Common myeloid progenitor, CD34-positive (primary cell): ENCODE data around the gene TRIM37.

Experiments
- CTCF ChIA-PET: fragments of 350-600 bp; sonication (Branson Sonifier 250); formaldehyde crosslinking; loops from one replicate; lab custom pipeline; 2021; ENCODE audit warnings: antibody characterized with exemption; lab: Charles Lee
- POLR2A ChIA-PET: fragments of 350-600 bp; sonication (Branson Sonifier 250); formaldehyde crosslinking; loops from one replicate; lab custom pipeline; 2021; ENCODE audit warnings: antibody characterized with exemption; lab: Charles Lee
- DNase-seq, 3 donors: peaks; one replicate each; pipeline versions ENCODE4 v3.0.0 to v3.0.0-alpha.2; 2013
- H3K27ac ChIP-seq, 2 experiments: 1 replicate in 1 of 2; 2 replicates in 1 of 2; pipeline ENCODE4 v1.7.0; 2013; ENCODE audit warnings: inconsistent platforms in 2 of 2, low read length in 2 of 2, mild to moderate bottlenecking in 2 of 2, low read depth in 1 of 2, moderate library complexity in 1 of 2; ENCODE audit not compliant: severe bottlenecking in 2 of 2, insufficient read depth in 1 of 2, poor library complexity in 1 of 2
- H3K27me3 ChIP-seq, 5 experiments: replicated peaks in 2 of 5; 1 replicate in 3 of 5; 2 replicates in 2 of 5; pipeline versions ENCODE4 v1.6.1 to v1.7.0; 2013; ENCODE audit warnings: low read length in 4 of 5, mild to moderate bottlenecking in 2 of 5, moderate library complexity in 2 of 5, inconsistent platforms in 1 of 5; ENCODE audit not compliant: insufficient read depth in 5 of 5, control insufficient read depth in 4 of 5
- H3K36me3 ChIP-seq, 4 experiments: 1 replicate in 2 of 4; 2 replicates in 2 of 4; pipeline versions ENCODE4 v1.6.1 to v1.7.0; 2013; ENCODE audit warnings: low read length in 3 of 4, control low read depth in 1 of 4, mild to moderate bottlenecking in 1 of 4; ENCODE audit not compliant: control insufficient read depth in 4 of 4, insufficient read depth in 4 of 4
- H3K4me1 ChIP-seq, 4 experiments: 1 replicate in 3 of 4; 2 replicates in 1 of 4; pipeline versions ENCODE4 v1.6.1 to v1.7.1; 2013; ENCODE audit warnings: low read length in 3 of 4, mild to moderate bottlenecking in 3 of 4, control low read depth in 1 of 4, inconsistent platforms in 1 of 4, moderate library complexity in 1 of 4; ENCODE audit not compliant: control insufficient read depth in 4 of 4, insufficient read depth in 4 of 4; ENCODE audit errors: control extremely low read depth in 1 of 4
- H3K4me3 ChIP-seq, 7 experiments: 1 replicate in 4 of 7; 2 replicates in 3 of 7; pipeline versions ENCODE4 v1.5.1 to v1.7.0; 2013; ENCODE audit warnings: mild to moderate bottlenecking in 7 of 7, low read length in 6 of 7, moderate library complexity in 6 of 7, inconsistent platforms in 2 of 7, low read depth in 2 of 7, control low read depth in 1 of 7; ENCODE audit not compliant: insufficient read depth in 4 of 7, control insufficient read depth in 1 of 7; ENCODE audit errors: extremely low read depth in 1 of 7
- H3K9me3 ChIP-seq, 5 experiments: 1 replicate in 4 of 5; 2 replicates in 1 of 5; pipeline versions ENCODE4 v1.6.1 to v1.7.1; 2013; ENCODE audit warnings: low read length in 4 of 5, mild to moderate bottlenecking in 2 of 5, inconsistent platforms in 1 of 5, low read depth in 1 of 5, moderate library complexity in 1 of 5; ENCODE audit not compliant: control insufficient read depth in 4 of 5, insufficient read depth in 2 of 5; ENCODE audit errors: control extremely low read depth in 1 of 5
- WGBS: methylation state at CpG from one replicate; pipeline ENCODE4 v1.1.5; 2013; ENCODE audit not compliant: insufficient coverage; 5-methylcytosine and 5-hydroxymethylcytosine counted together

Gene TRIM37

DNA sequence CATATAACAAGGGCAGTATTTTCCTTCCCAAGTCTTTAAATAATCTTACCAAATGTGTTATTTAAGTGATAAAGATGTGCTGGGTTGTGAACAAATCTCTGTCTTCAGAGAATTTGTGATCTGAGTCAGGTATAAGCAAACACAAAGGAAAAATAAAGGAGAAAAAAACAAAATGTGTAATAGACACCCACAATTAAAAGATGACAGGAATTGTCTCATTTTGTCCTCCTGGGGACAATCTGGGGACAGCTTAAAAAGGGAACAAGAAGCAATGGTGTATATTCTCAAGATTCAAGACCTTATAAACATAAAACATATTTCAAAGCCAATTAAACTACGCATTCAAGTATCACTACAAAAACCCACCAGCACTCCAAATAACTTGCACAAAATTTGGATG is 107.2 kb downstream of the TRIM37 start:
- 100% methylated on average over 1 of the region's 1 CpG for WGBS
- Histone ChIP-seq H3K36me3 (peaks cover 3 to 32% (median 8%) of the 10 kb centered on the region in 4 experiments), H3K27me3 (no peaks in the 10 kb centered on the region), H3K4me1 (peaks cover 0 to 19% (median 13%) of the 10 kb centered on the region in 4 experiments), H3K4me3 (no peak overlapping the region), H3K9me3 (no peaks in the 10 kb centered on the region), H3K27ac (no peak overlapping the region)
- ChIA-PET POLR2A (no interaction called here), CTCF (interaction anchor here (0.8 kb wide), 1 partner anchor 272 kb away, joined by 3 read pairs; no protein-coding TSS in a partner anchor)
- DNase-seq: no peak

DNA sequence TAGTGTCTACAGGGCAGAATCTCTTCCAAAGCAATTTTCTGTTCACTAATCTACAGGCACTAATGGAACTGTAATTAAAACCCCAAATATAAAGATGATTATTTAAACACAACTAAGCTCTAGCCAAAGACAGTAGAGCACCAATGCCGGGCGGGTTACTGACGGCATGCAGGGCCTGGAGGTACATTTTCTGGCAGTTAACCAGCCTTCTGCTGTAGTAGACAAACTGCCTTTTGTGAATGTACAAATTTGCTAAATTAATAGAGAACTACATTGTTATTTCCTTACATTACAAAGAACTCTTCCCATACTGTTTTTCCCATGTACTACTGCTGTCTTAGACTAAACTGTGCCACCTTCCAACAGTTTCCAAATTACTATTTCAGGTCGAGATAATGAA is 107.8 kb downstream of the TRIM37 start:
- no peak overlapping the region for H3K4me3 ChIP-seq
- ChIA-PET CTCF (interaction anchor here (0.8 kb wide), 1 partner anchor 272 kb away, joined by 3 read pairs; no protein-coding TSS in a partner anchor), POLR2A (no interaction called here)
- no peak overlapping the region for H3K27ac ChIP-seq
- H3K36me3 ChIP-seq: peaks cover 3 to 32% (median 8%) of the 10 kb centered on the region in 4 experiments
- no CpG with 5 or more reads among the region's 4 CpGs for WGBS
- H3K9me3 ChIP-seq: no peaks in the 10 kb centered on the region
- DNase-seq: no peak
- peaks cover 0 to 15% (median 11%) of the 10 kb centered on the region in 4 experiments for H3K4me1 ChIP-seq
- H3K27me3 ChIP-seq: no peaks in the 10 kb centered on the region

DNA sequence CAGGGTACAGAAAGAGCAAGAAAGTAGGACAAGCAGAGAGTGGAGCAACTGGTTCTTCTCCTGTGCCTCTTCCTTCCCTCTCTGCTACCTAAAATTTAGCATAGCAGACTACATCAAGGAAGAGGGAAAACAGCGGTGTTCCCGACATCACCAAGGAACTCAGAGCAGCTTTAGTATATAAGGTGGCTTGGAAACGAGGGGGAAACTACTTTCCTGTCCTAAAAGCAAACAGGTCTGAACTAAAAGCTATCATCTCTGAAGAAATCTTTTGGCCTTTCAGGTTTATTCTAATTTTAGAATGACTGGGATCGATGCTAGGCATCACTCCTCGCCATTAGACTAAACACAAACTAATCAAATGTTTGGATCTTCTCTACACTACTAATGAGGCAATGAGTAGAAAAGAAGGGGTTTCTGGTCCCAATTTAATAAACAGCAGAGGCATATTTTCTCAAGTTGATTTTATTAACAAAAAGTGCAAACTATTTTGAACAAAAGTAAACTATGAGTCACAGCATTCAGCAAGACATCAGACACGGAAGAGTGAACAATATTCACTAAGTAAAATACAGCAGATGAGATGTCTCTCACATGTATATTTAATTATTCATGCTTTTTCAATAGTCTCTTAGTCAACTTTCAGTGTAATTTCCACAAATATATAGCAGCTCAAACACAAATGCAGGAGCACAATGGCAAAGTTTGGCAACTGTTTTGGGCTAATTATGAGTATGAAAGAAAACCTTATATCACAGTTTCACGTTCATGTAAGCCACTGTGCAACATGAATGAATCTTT is 108.7 kb downstream of the TRIM37 start:
- 100% methylated on average over 2 of the region's 7 CpGs for WGBS
- H3K9me3 ChIP-seq: no peaks in the 10 kb centered on the region
- POLR2A ChIA-PET: no interaction called here
- peaks cover 0 to 13% (median 9%) of the 10 kb centered on the region in 4 experiments for H3K4me1 ChIP-seq
- CTCF ChIA-PET: no interaction called here
- peak overlapping the region in 1 of 2 experiments; percentile 34 for H3K27ac ChIP-seq
- no peak for DNase-seq
- no peaks in the 10 kb centered on the region for H3K27me3 ChIP-seq
- peaks cover 3 to 32% (median 8%) of the 10 kb centered on the region in 4 experiments for H3K36me3 ChIP-seq
- no peak overlapping the region for H3K4me3 ChIP-seq

DNA sequence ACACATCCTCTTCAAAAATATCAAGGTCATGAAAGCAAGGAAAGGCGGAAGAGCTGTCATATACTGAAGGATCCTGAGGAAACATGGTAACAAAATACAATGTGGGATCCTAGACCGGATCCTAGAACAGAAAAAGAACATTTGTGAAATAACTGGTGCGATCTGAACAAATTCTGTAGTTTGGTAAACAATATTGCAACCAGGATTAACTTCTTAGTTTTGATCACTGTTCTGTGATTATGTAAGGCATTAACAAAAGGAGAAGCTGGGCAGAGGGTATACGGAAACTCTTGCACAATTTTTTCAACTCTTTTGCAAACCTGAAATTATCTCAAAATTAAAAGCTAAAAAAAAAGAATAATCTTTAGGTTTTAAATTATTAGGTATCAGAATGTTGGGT is 109.7 kb downstream of the TRIM37 start:
- H3K27me3 ChIP-seq: no peaks in the 10 kb centered on the region
- CTCF ChIA-PET: no interaction called here
- peak in 2 of 3 donors; percentile 20 to 33 for DNase-seq
- WGBS: 100% methylated on average over 3 of the region's 4 CpGs
- no peaks in the 10 kb centered on the region for H3K9me3 ChIP-seq
- peaks cover 3 to 32% (median 10%) of the 10 kb centered on the region in 4 experiments for H3K36me3 ChIP-seq
- peaks cover 0 to 4% (median 1%) of the 10 kb centered on the region in 4 experiments for H3K4me1 ChIP-seq
- POLR2A ChIA-PET: no interaction called here
- H3K4me3 ChIP-seq: no peak overlapping the region
- peak overlapping the region in 1 of 2 experiments; percentile 34 for H3K27ac ChIP-seq

DNA sequence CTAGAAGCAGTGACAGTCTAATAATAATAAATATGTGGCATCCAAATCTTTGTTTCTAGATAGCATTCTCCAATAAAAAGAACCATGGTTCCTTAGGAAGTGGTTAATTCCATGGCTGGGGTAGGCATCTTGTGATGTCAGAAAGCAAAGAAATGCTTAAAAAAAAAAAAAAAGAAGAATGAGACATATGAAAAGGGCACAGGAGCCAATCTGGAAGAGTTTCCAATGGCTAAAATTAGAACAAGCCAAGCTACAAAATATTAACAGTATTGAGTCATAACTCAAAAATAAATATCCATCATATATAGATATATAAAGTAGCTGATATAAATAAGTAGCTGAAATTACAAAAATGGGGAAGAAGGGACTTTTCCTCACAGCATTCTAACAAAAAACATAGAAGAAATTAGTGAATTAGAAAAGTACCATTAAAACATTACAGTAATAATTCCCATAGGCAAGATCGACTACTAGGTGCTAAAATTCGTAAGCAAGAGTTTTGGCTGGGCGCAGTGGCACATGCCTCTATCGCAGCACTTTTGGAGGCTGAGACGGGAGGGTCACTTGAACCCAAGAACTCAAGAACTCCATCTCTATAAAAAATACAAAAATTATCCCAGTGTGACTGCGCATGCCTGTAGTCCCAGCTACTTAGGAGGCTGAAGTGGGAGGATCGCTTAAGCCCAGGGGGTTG is 111.3 kb downstream of the TRIM37 start:
- H3K27ac ChIP-seq: no peak overlapping the region
- H3K9me3 ChIP-seq: no peaks in the 10 kb centered on the region
- H3K4me1 ChIP-seq: peaks cover 0 to 4% (median 1%) of the 10 kb centered on the region in 4 experiments
- POLR2A ChIA-PET: interaction anchor here (0.6 kb wide), 2 partner anchors 72 to 347 kb away, joined by 3 to 6 read pairs; no protein-coding TSS in a partner anchor
- peaks cover 3 to 30% (median 8%) of the 10 kb centered on the region in 4 experiments for H3K36me3 ChIP-seq
- no peak overlapping the region for H3K4me3 ChIP-seq
- no peak for DNase-seq
- no peaks in the 10 kb centered on the region for H3K27me3 ChIP-seq
- CTCF ChIA-PET: interaction anchor here (2.9 kb wide), 1 partner anchor 10 kb away, joined by 9 read pairs; no protein-coding TSS in a partner anchor
- WGBS: no CpG with 5 or more reads among the region's 7 CpGs

DNA sequence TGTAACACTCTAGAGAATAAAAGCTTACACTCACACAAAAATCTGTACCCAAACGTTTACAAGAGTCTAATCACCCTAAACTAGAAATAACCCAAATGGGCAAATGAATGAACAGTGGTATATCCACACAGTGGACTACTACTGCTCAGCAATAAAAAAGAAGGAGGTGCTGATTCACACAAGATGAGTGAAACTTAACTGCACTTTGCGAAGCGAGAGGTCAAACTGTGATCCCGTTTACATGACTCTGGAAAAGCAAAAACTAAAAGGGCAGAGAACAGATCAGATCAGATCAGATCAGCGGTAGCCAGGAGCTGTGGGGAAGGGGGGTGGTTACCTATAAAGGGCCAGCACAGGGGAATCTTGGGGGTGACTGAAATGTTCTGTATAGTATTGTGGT is 113.4 kb downstream of the TRIM37 start:
- Histone ChIP-seq H3K36me3 (peaks cover 3 to 15% (median 4%) of the 10 kb centered on the region in 4 experiments), H3K27ac (no peak overlapping the region), H3K4me3 (no peak overlapping the region), H3K9me3 (no peaks in the 10 kb centered on the region), H3K27me3 (no peaks in the 10 kb centered on the region), H3K4me1 (peaks cover 0 to 4% (median 1%) of the 10 kb centered on the region in 4 experiments)
- WGBS: 100% methylated on average over 4 of the region's 5 CpGs
- no peak for DNase-seq
- ChIA-PET POLR2A (no interaction called here), CTCF (interaction anchor here (1.2 to 2.9 kb wide), 3 partner anchors 12 to 476 kb away, joined by 3 to 9 read pairs (median 4); no protein-coding TSS in a partner anchor)
